Gastrocnemius medialis (tissue), 4 donors: Measurements from ENCODE around the gene SCN4A. TPM values are rescaled to one million over a fixed set of nuclear protein-coding genes. Genes with fewer than 3 reads are reported as not detected.
"Not testable (repeated sequence)": the region's sequence is repeated elsewhere in the genome, so short reads cannot be mapped to it uniquely, and the experiment has no call there.

Experiments used
- ATAC-seq, 2 donors: fragments of 150-250 bp; one replicate each; pipeline ENCODE4 v1.9.1; 2016
- DNase-seq, 2 donors: peaks; one replicate each; pipeline ENCODE4 v3.0.0-alpha.2; 2019
- H3K27ac ChIP-seq, 4 donors: fragments of 200-600 bp; sonication (generic); 1 replicate in 1 of 4; 2 replicates in 3 of 4; pipeline ENCODE4 v1.5.1; 2016 to 2018; ENCODE audit warnings: mild to moderate bottlenecking in 2 of 4, moderate library complexity in 1 of 4
- H3K27me3 ChIP-seq, 3 donors: fragments of 200-600 bp; sonication (generic) in 2 of 3; 1 replicate in 1 of 3; 2 replicates in 2 of 3; pipeline versions ENCODE4 v1.5.1 to v1.6.0; 2016 to 2019; ENCODE audit warnings: mild to moderate bottlenecking in 1 of 3, moderate library complexity in 1 of 3
- H3K36me3 ChIP-seq, 2 donors: fragments of 200-600 bp; sonication (generic) in 1 of 2; one replicate each; pipeline ENCODE4 v1.5.1; 2017 to 2018
- H3K4me1 ChIP-seq, 2 donors: fragments of 200-600 bp; sonication (generic) in 1 of 2; one replicate each; pipeline ENCODE4 v1.5.1; 2016 to 2017; ENCODE audit warnings: mild to moderate bottlenecking in 2 of 2
- H3K4me3 ChIP-seq, 4 donors: fragments of 200-600 bp; sonication (generic) in 3 of 4; 1 replicate in 1 of 4; 2 replicates in 3 of 4; pipeline ENCODE4 v1.5.1; 2016 to 2019; ENCODE audit warnings: mild to moderate bottlenecking in 2 of 4
- H3K9me3 ChIP-seq, 3 donors: fragments of 200-600 bp; sonication (generic) in 2 of 3; 1 replicate in 1 of 3; 2 replicates in 2 of 3; pipeline ENCODE4 v1.5.1; 2016 to 2019
- POLR2A ChIP-seq, 2 donors: fragments of 450-650 bp; IDR thresholded peaks; one replicate each; pipeline ENCODE4 v1.6.1; 2017; ENCODE audit warnings: antibody characterized with exemption in 2 of 2, mild to moderate bottlenecking in 2 of 2, moderate library complexity in 2 of 2
- in situ Hi-C, 4 donors: fragments of 200-750 bp; cut with MboI; loops; one replicate each; pipeline versions ENCODE4 v1.15.0 to v1.8.0; 2017; ENCODE audit warnings: low sequenced_read_pairs in 4 of 4
- intact Hi-C: fragments of 100-400 bp; cut with DNase I; formaldehyde crosslinking; loops from one replicate; pipeline ENCODE4 v1.15.1; 2023; ENCODE audit warnings: low total_unique reads
- total RNA-seq, 4 donors: library from RNA; depleted of rRNA; stranded (reverse); fragments of >200 nt; gene quantifications; one replicate each; pipeline versions ENCODE4 v1.1.0 to v1.2.3, GENCODE V29; 2016
- TF ChIP-seq, protein P1 (sequence below), 5 experiments: fragments of 450-650 bp in 3 of 5; fragments of 200-600 bp in 2 of 5; sonication (generic) in 2 of 5; IDR thresholded peaks in 4 of 5; conservative IDR thresholded peaks in 1 of 5; 1 replicate in 4 of 5; 2 replicates in 1 of 5; pipeline ENCODE4 v1.5.1; 2016 to 2019; ENCODE audit warnings: antibody characterized with exemption in 5 of 5, mild to moderate bottlenecking in 3 of 5, moderate library complexity in 3 of 5

The SCN4A gene
- total RNA-seq, 4 donors from 2014 or later, result 45.3 to 107 (median 69.1) TPM

DNA sequence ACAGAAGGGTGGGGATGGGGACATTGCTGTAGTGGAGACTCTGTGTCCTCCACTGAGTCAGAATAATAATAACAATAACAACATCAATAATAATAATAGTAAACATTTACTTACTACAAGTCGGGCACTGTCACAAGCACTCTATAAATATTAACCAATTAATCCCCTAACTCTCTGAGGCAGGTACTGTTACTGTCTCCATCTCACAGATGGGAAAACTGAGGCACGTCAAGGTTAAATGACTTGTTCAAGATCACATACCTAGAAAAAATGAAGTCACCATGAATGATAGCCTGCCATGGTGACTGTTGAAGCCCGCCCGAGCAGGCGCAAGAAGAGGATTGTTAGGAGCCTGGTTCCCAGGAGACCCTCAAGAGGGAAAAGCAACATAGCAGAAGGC is 35.6 kb upstream of the SCN4A start:
- Histone ChIP-seq H3K36me3 (no peaks in the 10 kb centered on the region), H3K9me3 (no peaks in the 10 kb centered on the region), H3K27ac (peak overlapping the region; percentile 20 to 67 (median 62)), H3K27me3 (no peaks in the 10 kb centered on the region), H3K4me3 (no peak overlapping the region), H3K4me1 (peaks cover 9 to 28% of the 10 kb centered on the region in 2 donors)
- DNase-seq (no peak), ATAC-seq (no peak)
- intact Hi-C loops, result no loop called here
- TF ChIP-seq, protein P1, sequence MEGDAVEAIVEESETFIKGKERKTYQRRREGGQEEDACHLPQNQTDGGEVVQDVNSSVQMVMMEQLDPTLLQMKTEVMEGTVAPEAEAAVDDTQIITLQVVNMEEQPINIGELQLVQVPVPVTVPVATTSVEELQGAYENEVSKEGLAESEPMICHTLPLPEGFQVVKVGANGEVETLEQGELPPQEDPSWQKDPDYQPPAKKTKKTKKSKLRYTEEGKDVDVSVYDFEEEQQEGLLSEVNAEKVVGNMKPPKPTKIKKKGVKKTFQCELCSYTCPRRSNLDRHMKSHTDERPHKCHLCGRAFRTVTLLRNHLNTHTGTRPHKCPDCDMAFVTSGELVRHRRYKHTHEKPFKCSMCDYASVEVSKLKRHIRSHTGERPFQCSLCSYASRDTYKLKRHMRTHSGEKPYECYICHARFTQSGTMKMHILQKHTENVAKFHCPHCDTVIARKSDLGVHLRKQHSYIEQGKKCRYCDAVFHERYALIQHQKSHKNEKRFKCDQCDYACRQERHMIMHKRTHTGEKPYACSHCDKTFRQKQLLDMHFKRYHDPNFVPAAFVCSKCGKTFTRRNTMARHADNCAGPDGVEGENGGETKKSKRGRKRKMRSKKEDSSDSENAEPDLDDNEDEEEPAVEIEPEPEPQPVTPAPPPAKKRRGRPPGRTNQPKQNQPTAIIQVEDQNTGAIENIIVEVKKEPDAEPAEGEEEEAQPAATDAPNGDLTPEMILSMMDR (IDR thresholded peaks at IDR 0.05 in 4 of 5, conservative IDR thresholded peaks at IDR 0.05 in 1 of 5), result no peak
- TF ChIP-seq POLR2A (IDR thresholded peaks at IDR 0.05), result no peak
- in situ Hi-C loops, result no loop called here

DNA sequence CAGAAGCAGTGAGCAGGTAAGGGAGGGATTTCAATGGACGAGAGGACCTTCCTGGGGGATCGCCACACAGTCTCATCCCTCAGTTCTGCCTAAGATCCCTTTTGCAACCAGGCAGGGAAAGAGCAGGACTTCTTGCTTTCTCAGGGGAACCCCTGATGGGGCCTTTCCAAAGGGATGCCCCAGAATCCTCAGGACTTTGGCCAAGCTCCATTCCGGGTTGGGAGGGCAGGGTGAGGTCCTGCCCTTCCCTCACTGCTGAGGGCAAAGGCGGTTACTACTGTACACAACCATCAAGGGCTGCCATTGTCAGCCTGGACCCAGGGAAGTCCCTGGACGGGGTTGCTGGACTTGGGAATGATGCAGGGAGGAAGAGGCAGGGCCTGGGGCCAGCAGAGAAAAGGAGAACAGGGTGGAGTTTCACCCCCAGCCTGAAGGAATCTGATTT is 35.1 kb upstream of the SCN4A start:
- Histone ChIP-seq H3K4me3 (no peak overlapping the region), H3K4me1 (peaks cover 9 to 28% of the 10 kb centered on the region in 2 donors), H3K27ac (peak overlapping the region; percentile 20 to 67 (median 62)), H3K9me3 (no peaks in the 10 kb centered on the region), H3K27me3 (no peaks in the 10 kb centered on the region), H3K36me3 (no peaks in the 10 kb centered on the region)
- no peak for DNase-seq
- ATAC-seq, result peak; percentile 10 to 45
- TF ChIP-seq, protein P1 (IDR thresholded peaks at IDR 0.05 in 4 of 5, conservative IDR thresholded peaks at IDR 0.05 in 1 of 5), result no peak
- TF ChIP-seq POLR2A (IDR thresholded peaks at IDR 0.05), result no peak
- intact Hi-C loops (no loop called here), in situ Hi-C loops (no loop called here)

DNA sequence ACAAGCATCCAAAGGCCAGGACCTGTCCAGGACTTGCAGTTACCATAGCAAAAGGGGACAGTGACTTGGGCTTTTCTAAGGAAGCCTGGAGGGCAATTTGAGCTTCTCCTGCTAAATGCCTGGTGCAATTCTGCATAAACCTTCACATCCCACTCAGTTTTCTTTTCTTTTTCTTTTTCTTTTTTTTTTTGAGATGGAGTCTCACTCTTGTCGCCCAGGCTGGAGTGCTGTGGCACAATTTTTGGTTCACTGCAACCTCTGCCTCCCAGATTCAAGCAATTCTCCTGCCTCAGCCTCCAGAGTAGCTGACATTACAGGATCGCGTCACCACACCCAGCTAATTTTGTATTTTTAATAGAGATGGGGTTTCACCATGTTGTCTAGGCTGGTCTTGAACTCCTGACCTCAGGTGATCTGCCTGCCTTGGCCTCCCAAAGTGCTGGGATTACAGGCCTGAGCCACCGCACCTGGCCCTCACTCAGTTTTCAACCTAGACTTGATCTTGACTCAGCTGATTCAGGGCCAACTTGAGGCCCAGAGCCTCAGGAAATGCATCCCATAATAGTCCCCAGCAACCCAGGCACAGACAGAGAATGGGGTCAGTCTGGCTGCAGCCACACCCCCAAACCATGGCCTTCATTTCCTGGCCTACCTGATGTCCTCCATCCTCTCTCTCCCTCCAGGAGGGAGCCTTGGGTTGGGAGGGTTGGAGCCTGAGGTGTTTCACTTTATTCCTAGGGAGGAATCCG is 34.5 kb upstream of the SCN4A start:
- H3K36me3 ChIP-seq, ATAC-seq, H3K4me3 ChIP-seq, intact Hi-C loops, in situ Hi-C loops, DNase-seq, H3K27me3 ChIP-seq, H3K9me3 ChIP-seq: not testable (repeated sequence)
- Histone ChIP-seq H3K27ac (peak overlapping the region; percentile 20 to 67 (median 62)), H3K4me1 (peaks cover 9 to 28% of the 10 kb centered on the region in 2 donors)

DNA sequence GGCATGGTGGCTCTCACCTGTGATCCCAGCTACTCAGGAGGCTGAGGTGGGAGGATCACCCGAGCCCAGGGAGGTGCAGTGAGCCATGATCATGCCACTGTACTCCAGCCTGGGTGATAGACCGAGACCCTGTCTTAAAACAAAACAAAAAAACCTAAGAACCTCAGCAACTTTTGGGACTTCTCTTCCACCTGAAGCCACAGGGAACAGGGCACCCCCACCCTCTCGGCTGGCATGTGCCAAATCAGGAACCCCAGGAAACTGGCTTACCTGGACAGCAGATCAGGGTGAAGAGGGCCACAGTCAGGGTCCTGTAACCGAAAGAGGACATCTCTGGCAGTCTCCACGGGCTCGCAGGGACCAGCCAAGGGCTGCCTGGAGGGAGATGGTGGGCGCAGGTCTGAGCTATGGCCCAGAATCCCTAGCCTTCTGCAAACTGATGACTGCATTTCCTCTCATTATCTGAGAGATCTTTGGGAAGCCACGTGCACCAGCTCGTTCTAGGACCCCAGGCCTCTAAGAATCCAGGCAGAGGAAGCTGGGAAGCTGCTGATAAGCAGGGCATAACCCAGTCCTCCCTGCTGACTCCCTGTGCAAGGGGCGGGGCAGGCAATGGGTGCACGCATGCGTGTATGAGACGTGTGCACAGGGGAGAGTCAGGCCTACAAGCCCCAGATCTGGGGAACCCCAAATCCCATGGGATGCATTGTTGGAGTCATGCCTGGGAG is 33.8 kb upstream of the SCN4A start:
- peak; percentile 50 to 71 for TF ChIP-seq POLR2A (IDR thresholded peaks at IDR 0.05)
- TF ChIP-seq, protein P1 (IDR thresholded peaks at IDR 0.05 in 4 of 5, conservative IDR thresholded peaks at IDR 0.05 in 1 of 5), result no peak
- peaks cover 0 to 4% (median 0%) of the 10 kb centered on the region in 3 donors for H3K27me3 ChIP-seq
- no peaks in the 10 kb centered on the region for H3K9me3 ChIP-seq
- peak overlapping the region; percentile 57 to 80 (median 75) for H3K27ac ChIP-seq
- in situ Hi-C loops, result no loop called here
- peaks cover 9 to 28% of the 10 kb centered on the region in 2 donors for H3K4me1 ChIP-seq
- DNase-seq, result peak in 1 of 2 donors; percentile 41
- no peaks in the 10 kb centered on the region for H3K36me3 ChIP-seq
- intact Hi-C loops, result no loop called here
- peak; percentile 42 to 67 for ATAC-seq
- H3K4me3 ChIP-seq, result peak overlapping the region; percentile 17 to 50 (median 36)

DNA sequence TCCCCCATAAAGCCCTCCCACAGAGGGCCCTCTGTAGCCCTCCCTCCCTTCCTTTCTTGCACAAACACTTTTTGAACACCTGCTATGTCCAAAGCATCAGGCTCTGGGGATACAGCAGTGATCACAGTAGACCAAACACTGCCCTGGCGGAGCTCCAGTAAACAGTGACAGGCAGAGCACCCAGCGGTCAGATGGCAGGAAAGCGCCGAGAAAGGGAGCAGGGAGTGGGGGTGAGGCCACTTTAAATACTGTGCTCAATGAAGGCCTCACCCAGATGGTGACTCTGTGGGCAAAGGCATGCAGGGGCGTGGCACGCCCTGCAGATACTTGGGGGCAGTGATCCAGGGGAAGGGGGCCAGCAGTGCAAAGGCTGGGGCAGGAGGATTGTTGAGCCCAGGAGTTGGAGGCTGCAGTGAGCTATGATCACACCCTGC is 33.0 kb upstream of the SCN4A start:
- Histone ChIP-seq H3K27ac (peak overlapping the region; percentile 57 to 80 (median 75)), H3K36me3 (no peaks in the 10 kb centered on the region), H3K4me1 (peaks cover 9 to 28% of the 10 kb centered on the region in 2 donors), H3K4me3 (peak overlapping the region; percentile 28 to 50 (median 38)), H3K9me3 (no peaks in the 10 kb centered on the region), H3K27me3 (peaks cover 0 to 6% (median 4%) of the 10 kb centered on the region in 3 donors)
- ATAC-seq, result no peak
- no peak for DNase-seq
- TF ChIP-seq, protein P1 (IDR thresholded peaks at IDR 0.05 in 4 of 5, conservative IDR thresholded peaks at IDR 0.05 in 1 of 5), result no peak
- no peak for TF ChIP-seq POLR2A (IDR thresholded peaks at IDR 0.05)
- intact Hi-C loops, result no loop called here
- in situ Hi-C loops, result no loop called here
